Tongue (tissue), 2 donors: Measurements from ENCODE around the gene TEX11. TPM values are rescaled to one million over a fixed set of nuclear protein-coding genes. Genes with fewer than 3 reads are reported as not detected.
A peak's percentile ranks its signal among the peaks of the same experiment; 100 is the strongest.
"Not testable (repeated sequence)": the region's sequence is repeated elsewhere in the genome, so short reads cannot be mapped to it uniquely, and the experiment has no call there.

Experiments used
- DNase-seq: peaks from one replicate; pipeline ENCODE4 v3.0.0-alpha.2; 2015
- total RNA-seq: library from RNA; depleted of rRNA; stranded (reverse); fragments of >200 nt; gene quantifications from one replicate; pipeline ENCODE4 v1.2.3, GENCODE V29; 2014

TEX11 gene
- total RNA-seq: not detected

GRCh38 chrX:70908541-70908940 is at the start of gene TEX11:
TEX11 (minus strand) TSS chrX:70908711; CDS start chrX:70907789, 922 bp downstream.
- no peak for DNase-seq

DNA sequence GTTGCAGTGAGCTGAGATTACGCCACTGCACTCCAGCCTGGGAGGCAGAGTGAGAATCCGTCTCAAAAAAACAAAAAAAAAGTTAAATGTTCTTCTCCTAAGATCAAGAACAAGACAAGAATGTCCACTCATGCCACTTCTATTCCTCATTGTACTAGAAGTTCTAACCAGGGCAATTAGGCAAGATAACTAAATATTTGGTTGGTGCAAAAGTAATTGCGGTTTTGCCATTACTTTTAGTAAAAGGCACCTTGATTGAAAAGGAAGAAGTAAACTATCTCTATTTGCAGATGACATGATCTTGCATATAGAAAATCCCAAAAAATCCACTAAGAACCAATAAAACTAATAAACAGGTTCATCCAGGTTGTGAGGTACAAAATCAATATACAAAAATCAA is 46.4 kb upstream of the TEX11 start:
- no peak for DNase-seq

DNA sequence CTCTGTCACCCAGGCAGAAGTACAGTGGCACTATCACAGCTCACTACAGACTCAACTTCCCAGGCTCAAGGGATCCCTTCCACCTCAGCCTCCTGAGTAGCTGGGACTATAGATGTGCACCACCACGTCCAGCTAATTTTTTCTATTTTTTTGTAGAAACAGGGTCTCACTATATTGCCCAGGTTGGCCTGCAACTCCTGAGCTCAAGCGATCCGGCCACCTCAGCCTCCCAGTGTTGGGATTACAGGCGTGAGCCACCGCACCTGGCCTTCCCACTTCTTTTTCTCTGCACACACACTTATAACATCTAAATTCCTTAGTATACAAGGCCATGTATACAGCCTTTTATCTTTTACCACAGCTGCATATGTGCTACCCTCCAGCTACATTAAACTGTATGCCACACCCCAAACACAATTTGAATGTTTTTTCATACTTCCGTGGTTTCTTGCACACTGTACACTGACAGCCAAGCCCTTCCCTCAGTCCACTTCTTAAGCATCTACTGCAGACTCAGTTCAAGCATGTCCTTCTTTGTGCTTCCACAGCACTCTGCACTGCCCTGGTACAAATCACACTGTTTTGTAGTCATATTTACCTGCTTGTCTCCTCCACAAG is 15.9 kb upstream of the TEX11 start:
- DNase-seq: no peak

- DNase-seq: no peak
Observed at GRCh38 chrX:70922774-70923473, 14.4 kb upstream of the TEX11 start.

DNA sequence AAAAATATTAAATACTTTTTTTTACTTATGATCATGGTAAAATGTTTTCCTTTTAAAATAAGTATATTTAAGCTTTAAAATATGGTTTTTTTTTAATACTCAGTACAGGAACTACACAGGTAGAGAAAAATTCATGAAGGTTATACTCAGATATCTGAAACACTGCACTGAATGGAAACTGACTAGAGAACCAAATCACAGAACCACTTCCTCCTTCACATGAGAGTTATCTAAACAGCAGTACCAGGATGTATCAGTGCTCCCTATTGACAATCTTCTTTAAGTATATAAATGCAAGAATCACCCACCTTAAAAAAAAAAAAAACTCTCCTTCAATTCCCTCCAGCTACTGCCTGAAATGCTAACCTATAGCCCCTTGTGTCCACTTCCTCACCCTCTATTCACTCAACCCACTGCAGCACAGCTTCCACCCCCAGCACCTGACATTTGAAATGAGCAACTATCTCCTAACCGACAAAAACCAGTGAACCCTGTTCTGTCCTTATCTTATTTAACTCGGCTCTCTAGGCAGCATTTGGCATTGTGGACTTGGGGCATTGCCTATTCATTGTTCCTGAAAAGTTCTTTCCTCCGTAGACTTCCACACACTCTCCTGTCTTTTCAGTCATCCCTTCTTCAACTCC is 13.3 kb upstream of the TEX11 start:
- no peak for DNase-seq

- no peak for DNase-seq
Observed at GRCh38 chrX:70916754-70917153, 8.2 kb upstream of the TEX11 start.

DNA sequence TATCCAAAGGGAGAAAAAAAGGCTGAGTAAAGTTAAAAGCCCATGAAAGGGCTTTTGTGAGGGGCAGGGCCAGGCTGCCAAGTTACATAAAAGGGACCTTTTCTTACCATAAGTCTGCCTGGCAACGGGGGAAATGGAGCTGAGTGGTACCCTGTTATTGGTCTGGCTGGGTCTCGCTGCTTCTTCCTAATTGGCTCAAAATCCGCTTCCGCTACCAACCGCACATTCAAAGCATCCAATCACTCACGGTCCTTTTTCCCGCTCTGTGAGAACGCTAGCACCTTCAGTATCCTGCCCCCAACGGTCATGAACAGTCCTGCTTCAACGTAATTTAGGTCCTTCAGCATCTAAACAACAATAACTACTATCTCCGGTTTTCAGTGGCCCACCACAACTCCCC is 611 bp downstream of the TEX11 start:
- DNase-seq: no peak

DNA sequence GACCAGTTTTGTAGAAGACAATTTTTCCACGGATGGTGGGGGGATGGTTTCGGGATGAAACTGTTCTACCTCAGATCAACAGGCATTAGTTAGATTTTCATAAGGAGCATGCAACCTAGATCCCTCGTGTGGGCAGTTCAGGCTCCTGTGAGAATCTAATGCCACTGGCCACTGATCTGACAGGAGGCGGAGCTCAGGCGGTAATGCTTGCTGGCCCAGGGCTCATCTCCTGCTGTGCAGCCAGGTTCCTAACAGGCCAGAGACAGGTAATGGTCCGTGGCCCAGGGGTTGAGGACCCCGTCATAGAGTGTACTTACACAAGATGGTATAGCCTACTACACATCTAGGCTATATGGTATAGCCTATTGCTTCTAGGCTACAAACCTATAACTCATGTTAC is 7.0 kb downstream of the TEX11 start:
- DNase-seq: no peak

GRCh38 chrX:70890441-70890840 is 18.1 kb downstream of the TEX11 start:
- DNase-seq: not testable (repeated sequence)

GRCh38 chrX:70878902-70879301 is 29.6 kb downstream of the TEX11 start:
- no peak for DNase-seq

DNA sequence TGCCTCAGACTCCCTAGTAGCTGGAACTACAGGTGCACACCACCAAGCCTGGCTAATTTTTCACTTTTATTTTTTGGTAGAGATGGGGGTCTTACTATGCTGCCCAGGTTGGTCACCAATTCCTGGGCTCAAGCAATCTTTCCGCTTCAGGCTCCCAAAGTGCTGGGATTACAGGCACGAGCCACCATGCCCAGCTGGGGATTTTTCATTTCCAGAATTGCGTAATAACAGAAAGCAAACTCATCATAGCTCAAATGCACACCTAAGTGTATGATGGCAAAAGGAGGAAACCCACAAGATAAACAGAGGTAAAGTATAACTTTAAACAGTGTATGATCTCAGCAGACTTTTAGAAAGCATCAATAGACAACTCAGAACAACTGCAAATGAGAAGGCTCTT is 56.2 kb downstream of the TEX11 start:
- no peak for DNase-seq

DNA sequence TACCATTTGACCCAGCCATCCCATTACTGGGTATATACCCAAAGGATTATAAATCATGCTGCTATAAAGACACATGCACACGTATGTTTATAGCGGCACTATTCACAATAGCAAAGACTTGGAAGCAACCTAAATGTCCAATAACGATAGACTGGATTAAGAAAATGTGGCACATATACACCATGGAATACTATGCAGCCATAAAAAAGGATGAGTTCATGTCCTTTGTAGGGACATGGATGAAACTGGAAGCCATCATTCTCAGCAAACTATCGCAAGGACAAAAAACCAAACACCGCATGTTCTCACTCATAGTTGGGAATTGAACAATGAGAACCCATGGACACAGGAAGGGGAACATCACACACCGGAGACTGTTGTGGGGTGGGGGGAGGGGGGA is 64.4 kb downstream of the TEX11 start:
- not testable (repeated sequence) for DNase-seq

DNA sequence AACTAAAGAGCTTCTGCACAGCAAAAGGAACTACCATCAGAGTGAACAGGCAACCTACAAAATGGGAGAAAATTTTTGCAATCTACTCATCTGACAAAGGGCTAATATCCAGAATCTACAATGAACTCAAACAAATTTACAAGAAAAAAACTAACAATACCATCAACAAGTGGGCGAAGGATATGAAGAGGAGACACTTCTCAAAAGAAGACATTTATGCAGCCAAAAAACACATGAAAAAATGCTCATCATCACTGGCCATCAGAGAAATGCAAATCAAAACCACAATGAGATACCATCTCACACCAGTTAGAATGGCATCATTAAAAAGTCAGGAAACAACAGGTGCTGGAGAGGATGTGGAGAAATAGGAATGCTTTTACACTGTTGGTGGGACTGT is 64.9 kb downstream of the TEX11 start:
- DNase-seq: not testable (repeated sequence)

GRCh38 chrX:70834589-70834988 is 73.9 kb downstream of the TEX11 start:
- DNase-seq: no peak

- peak; percentile 80 for DNase-seq
Observed at GRCh38 chrX:70826715-70827114, 81.8 kb downstream of the TEX11 start.

DNA sequence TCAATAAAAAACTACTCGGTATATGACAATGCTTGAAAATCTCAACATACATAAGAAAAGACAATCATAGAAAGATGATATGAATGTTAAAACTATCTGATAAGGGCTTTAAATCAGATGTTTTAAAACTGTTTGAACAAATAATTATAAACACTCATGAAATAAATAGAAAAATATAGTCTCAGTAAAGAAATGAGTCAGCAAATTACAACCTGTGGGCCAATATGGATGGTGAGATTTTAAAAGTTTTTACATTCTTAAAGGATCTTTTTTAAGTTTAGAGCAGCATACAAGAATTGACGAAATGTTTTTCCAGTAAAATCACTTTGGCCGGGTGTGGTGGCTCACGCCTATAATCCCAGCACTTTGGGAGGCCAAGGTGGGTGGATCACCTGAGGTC is 83.1 kb downstream of the TEX11 start:
- DNase-seq: no peak

DNA sequence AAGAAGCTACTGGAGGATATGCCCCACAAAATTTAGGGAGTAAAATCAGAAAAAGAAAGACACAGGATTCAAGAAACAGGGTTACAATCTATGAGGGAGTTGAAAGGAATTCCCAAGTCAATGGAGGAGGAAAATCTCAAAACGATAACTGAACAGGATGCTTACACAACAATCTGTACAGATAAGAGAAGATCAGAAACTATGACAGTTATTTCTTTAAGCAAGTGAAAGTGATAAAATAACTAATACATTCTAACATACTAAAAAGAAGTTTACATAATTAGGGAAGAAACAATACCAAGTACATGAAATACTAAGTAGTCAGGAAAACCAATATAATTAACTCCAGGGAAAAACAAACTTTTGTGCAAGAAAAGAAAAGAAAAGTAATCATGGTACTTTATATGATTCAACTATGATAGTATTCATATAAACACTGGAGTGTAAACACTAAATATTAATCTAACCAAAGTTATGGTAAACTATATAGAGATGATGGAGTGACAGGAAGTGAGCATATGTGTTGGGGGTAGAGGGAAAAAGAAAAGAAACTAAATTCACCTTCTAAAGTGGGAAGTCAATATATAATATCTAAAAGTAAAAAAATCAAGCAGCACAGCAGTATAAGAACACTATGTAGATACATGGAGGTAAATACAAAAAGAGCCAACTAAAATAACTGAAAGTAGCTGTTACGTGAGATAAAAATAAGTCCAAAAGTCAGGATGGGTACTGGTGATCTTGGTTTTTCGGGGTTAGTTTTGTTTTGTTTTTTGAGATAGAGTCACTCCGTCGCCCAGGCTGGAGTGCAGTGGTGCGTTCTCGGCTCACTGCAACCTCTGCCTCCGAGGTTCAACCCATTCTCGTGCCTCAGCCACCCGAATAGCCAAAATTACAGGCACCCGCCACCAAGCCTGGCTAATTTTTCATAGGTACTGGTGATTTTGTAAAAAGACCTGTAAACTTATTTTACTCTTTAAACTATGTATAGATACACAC is 99.3 kb downstream of the TEX11 start:
- no peak for DNase-seq

GRCh38 chrX:70806081-70806480 is 102.4 kb downstream of the TEX11 start:
- DNase-seq: no peak

- not testable (repeated sequence) for DNase-seq
Observed at GRCh38 chrX:70796742-70797141, 111.8 kb downstream of the TEX11 start.

- no peak for DNase-seq
Observed at GRCh38 chrX:70774223-70774622, 134.3 kb downstream of the TEX11 start.

DNA sequence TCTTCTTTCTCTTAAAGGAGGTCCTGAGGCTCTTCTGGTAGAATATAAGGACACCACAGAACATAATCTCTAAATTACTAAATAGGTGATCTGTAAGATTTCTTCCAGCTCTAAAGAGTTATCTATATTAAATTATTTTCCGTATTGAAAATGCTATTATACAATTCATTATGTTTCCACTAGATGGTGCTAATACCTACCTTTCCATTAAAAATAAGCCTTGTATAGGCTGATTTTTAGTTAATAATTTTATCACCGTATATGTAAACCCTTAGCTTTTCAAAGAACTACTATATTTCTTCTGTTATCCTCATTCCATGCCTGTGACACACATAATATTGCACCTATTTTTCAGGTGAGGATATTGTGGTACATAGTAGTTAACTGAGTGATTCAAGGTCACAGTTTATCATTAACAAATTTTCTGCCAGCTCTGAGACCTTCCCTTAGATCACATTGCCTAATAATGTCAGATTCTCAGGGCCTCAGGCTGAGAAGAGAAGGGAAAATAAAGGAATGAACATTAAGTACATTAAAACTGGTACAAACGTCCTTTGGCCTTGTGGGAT is 138.8 kb downstream of the TEX11 start:
- peak; percentile 10 for DNase-seq

DNA sequence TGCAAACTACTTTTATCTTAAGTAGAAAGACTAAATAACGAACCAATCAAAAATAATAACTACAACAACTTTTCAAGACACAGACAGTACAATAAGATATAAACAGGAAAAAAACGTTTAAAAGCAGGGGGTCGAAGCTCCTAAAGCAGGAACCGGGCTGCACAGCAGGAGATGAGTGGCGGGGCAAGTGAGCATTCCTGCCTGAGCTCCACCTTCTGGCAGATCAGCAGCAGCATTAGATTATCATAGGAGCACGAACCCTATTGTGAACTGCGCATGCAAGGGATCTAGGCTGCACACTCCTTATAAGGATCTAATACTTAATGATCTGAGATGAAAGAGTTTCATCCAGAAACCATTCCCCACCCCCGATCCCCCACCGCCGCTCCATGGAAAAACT is 146.2 kb downstream of the TEX11 start:
- DNase-seq: no peak
